ENCODE measurements around the gene PHB1.
"Not testable (repeated sequence)": the region's sequence is repeated elsewhere in the genome, so short reads cannot be mapped to it uniquely, and the experiment has no call there.

PHB1 gene

DNA sequence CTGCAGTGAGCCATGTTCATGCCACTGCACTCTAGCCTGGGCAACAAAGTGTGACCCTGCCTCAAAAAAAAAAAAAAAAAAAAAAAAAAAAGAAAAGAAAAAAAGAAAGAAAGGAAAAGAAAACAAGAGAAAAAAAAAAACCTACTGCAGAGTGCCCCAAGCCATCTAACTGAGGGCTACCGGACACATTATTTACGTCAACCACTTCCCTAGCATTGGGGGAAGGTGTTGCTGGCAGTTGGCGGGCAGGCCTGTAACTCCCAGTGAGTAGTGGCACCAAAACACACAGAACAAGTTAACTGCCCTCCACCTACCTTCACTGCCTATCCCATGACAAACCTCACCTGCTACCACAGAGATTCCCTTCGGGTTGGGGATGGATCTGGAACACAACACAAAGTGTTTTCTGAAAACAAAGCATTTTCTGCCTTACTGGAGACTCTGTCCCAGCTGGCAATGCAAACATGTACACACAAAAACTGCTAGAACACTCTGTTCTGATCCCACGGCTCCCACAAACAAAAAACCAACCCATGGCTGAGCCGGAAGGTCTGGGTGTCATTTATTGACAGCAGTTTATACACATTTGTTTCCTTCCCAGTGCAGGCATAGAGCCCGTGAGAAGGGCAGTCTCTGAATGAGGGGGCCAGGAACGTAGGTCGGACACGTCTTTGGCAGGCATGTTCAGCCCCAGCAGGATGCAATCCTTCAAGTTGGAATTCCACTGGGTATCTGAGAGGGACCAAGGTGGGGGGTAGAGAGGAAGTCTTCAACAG, 11.0 kb downstream of the PHB1 start:
- peak; percentile 18 to 38 for DNase-seq

DNA sequence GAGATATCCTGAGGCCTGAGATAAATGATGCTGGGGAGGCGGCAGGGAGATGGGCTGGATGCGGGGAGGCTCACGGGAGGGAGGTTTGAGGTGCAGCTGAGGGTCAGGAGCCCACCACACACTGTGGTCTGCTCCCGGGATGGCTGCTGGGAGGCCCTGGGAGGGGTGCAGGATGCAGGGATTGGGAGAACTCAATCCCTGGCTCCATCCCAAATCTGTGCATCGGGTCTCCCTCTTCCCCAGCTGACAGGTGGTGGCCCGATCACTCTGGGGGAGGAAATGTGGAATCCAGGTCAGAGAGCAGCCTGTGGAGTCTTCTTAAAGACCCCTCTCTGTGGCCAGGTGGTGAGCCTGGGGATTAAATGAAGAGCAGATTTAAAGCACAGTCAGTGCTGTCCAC, 12.0 kb downstream of the PHB1 start:
- DNase-seq, result no peak

- peak; percentile 46 to 55 for DNase-seq
Measured at GRCh38 chr17:49401971-49402611, 12.6 kb downstream of the PHB1 start.

DNA sequence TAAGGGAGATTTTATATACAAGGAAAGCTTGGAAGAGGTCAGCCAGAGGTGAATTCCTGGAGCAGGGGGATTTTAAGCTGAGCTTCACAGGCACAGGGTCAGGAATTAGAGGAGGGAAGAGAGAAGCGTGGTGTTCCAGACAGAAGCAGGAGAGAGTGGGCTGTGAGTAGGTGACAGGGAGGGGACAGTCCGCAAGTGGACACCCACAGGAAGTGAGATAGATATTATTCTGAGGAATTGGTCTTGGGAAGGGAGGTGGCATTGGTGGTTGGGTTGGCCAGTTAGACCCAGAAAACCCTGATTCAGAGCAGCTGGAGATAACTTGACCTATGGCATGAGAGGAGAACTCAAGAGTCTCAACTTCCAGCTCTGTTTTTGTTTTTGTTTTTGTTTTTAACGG, 14.7 kb downstream of the PHB1 start:
- DNase-seq, result no peak

GRCh38 chr17:49397586-49397985, 17.1 kb downstream of the PHB1 start:
- DNase-seq, result no peak

DNA sequence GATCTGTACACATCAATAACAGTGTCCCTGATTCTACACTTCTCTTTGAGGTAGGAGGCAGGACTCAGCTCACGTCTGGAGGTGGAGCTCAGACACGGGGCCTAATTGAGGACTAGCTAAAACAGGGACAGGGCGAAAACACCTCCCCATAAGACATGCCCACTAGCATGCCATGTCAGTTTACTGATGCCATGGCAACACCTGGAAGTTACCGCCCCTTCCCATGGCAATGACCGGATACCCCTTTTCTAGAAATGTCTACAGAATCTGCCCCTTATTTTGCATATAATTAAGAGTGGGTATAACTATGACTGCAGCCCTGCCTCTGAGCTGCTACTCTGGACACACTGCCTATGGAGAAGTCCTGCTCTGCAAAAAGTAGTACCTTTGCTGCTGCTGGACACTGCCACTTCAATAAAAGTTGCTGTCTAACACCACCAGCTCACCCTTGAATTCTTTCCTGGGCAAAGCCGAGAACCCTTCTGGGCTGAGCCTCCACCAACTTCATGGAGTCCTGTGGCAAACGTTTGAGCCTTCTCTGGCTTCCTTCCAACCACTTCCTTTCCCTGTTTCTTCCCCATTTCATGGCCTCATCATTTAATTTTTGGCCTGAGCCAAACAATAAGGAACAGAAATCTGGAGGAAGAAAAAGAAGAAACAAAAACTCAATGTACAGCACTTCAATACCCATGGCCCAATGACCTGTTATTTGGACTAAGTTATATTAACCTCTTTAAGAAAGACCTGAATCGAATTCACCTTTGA, 21.0 kb downstream of the PHB1 start:
- no peak for DNase-seq

- peak; percentile 73 to 78 for DNase-seq
Measured at GRCh38 chr17:49390548-49391324, 23.9 kb downstream of the PHB1 start.

DNA sequence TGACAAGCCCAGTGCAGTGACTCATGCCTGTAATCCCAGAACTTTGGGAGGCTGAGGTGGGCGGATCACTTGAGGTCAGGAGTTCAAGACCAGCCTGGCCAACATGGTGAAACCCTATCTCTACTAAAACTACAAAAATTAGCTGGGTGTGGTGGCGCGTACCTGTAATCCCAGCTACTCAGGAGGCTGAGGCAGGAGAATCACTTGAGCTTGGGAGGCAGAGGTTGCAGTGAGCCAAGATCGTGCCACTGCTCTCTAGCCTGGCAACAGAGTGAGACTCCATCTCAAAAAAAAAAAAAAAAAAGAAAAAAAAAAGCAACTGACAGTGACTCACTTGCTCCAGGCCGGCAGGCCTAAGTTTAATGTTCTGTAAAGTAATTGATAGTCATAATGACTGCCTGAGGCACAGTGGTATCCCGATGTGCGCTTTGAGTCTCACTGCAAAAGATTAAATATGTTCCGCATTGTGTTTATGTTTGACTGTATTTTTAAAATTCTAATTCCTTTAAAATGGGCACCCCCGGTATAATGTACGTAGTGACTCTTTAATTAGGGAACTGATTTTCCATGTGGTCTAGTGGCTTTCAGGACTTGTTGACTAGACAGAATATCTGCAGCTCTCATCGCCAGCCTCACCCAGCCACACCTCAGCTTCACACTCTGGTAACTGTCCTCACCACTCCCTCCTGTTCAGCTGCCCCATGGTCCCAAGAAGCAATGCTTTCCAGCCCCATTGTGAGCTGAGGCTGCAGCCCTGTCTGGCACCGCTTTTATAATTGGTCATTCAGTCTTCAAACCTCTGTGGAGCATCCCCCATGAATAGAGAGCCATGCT, 25.0 kb downstream of the PHB1 start:
- not testable (repeated sequence) for DNase-seq

DNA sequence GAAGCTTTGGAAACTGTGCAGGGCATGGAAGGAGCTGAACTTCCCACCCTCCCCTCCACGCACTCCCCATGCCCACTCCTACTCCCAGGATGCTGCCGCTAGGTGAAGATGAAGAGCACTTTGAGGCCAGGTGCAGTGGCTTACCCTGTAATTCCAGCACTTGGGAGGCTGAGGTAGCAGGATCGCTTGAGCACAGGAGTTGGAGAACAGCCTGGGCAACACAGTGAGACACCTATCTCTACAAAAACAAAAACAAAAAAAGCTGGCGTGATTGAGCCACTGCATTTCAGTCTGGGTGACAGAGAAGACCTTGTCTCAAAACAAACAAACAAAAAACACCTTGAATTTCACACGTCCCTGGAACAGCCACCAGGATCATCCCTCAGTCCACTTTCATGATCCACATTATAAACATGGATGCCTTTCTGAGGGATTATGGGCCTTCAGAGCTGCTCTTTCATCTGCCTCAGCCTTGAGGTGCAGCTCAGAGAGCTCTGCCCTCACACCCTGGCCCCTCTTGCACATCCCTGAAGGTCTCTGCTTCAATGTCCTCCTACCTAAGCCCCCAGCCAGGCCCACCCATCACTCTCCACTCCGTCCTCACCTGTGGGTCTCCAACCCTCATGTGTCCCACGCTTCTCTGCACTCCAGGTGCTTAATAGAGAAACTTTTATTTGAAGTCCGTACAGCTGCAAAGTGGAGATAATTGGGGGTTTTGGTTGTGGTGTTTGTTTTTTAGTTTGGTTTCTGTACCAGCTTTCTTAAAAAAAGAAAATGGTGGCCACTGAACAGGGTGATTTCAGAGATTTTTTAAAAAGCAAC, 25.8 kb downstream of the PHB1 start:
- no peak for DNase-seq

- DNase-seq, result peak in 1 of 2 donors; percentile 11
Measured at GRCh38 chr17:49388290-49388640, 26.4 kb downstream of the PHB1 start.

DNA sequence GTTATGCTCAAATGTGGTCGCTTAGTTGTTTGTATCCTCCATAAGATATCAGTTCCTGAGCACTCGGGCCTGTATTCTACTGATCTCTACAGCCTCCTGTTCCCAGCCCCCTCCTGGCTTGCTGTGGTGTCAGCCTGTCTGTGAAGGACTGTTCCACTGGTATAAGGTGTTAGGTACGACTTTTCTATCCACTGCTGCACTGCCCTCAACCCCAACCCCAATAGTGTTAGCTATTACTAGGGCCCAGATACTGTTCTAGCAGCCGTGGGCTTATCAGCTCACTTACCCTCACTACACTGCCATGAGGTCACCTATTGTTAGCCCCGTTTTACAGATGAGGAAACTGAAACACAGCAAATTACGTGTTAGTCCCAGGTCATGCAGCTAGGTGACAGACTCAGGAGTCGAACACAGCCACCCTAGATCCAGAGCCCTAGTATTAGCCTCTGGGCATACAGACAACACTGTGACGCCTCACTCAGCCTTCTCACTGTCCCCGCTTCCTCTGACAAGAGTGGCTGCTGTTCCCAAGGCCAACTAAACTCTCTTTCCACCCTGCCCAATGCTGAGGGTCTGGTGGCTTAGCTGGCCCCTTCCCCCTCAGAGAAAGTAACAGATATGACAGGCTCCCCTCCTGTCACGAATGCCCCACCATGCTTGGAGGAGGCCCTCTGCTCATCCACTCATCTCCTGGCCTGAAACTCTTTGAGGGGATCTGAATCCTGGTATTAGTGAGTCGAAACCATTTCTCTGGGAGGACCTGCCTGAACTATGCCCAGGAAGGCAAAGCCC, 27.0 kb downstream of the PHB1 start:
- DNase-seq, result no peak

- DNase-seq, result no peak
Measured at GRCh38 chr17:49386373-49386772, 28.3 kb downstream of the PHB1 start.

DNA sequence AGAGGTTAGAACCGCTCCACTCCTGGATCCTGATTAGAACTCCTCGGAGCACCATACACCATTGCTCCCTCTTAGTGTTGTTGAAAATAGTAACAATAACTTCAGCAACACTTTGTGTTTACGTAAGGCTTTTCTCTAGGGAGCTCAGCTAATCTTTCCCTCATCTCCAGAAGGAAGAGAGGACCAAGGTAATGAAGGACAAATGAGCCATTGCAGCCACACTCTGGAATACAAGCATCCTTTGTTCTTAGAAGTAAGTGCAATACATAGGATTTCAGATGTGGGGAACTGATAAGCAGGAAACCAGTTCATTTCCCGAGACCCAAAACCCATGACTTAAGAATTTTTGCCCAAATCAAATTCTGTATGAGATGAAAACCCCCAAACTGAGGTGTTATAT, 29.7 kb downstream of the PHB1 start:
- DNase-seq, result no peak

DNA sequence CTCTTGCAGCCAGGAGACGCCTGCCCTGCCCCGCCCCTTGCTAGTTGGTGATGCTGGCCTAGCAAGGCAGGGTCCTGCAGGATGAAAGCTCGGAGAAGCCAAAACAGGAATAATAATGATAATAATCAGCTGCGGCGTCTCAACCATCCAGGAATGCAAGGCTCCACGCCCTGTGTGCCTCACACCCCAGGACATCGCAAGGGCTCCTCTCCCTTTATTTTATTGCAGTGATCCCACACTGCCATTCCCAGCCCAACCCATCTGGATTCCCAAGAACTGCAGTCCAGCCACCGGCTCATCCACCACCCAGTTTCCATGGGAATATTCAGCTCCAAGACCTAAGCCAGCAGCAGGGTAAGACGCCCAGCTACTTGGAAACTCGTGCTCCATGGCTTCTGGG, 31.6 kb downstream of the PHB1 start:
- DNase-seq, result no peak

DNA sequence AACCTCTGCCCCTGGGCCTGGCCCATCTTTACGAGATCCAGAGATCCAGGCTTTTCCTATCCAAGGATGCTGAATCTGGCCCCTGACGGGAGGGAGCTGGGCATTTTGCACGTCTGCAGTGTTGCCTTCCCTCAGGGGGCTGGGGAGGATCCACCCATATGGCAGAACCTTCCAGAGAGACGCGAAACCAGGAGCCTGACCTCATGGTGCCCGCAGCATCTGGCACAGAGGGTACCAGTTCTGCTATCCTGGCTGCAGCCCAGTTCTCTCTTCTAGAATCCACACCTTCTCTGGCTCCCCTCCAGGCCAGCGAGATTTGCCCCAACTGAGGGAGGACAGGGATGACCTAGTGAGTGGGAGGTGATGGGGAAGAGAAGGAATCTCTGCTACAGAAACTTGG, 32.1 kb downstream of the PHB1 start:
- DNase-seq, result no peak

DNA sequence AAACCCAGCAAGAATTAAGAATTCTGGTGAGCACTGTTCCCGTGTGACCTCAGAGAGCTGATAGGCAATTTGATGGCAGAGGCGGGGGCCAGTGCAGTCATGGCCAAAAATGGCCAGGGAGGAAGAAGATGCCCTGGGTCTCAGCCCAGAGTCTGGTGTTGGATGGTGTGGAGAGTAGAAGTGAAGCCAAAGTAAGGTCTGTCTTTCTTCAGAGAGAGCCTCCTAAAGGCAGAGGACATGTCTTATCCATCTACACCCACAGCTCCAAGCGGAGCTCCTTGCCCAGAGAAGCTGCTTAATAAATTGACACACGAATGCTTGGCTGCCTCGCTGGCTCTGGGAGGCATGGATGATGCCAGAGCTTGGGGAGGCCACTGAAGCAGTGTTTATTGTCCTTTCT, 32.9 kb downstream of the PHB1 start:
- DNase-seq, result no peak

DNA sequence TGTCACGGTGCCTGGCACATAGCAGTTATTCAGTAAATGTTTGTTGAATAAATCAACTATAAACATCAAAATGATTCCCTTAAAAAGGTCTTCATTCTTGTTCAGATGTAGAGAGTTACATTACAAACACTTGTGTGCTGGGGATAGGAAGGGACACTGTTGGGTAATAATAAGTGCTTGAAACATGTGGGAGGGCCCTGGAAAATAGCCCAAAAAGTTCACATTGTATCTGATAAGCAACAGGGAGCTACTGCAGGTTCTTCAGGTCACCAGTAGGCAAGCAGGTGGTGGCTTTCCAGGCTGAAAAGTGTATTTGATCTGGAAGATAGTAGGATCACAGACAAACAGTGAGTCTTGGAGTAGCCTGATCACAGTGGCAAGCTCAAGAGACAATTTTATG, 33.6 kb downstream of the PHB1 start:
- no peak for DNase-seq

- DNase-seq, result no peak
Measured at GRCh38 chr17:49379926-49380325, 34.8 kb downstream of the PHB1 start.

- DNase-seq, result no peak
Measured at GRCh38 chr17:49378311-49378710, 36.4 kb downstream of the PHB1 start.

DNA sequence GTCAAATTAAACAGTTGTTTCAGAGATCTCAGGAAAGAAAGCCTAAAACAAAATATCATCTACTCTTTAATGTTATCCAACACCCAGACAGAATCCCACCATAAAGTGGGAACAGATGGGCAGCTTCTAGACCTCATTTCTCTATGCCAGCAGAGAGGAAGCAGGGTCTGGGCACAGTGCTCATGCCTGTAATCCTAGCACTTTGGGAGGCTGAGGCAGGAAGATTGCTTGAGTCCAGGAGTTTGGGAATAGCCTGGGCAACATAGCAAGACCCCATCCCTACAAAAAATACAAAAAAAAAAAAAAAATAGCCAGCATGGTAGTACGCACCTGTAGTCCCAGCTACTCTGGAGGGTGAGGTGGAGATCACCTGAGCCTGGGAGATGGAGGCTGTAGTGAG, 39.1 kb downstream of the PHB1 start:
- DNase-seq, result no peak
